Esophagus (tissue), 2 donors: ENCODE data around the gene SLC25A34. TPM values are rescaled to one million over a fixed set of nuclear protein-coding genes. Genes with fewer than 3 reads are reported as not detected.

Experiments used
- H3K27ac ChIP-seq, 2 donors: one replicate each; pipeline ENCODE4 v1.5.1; 2013; ENCODE audit warnings: low read depth in 2 of 2, mild to moderate bottlenecking in 2 of 2, inconsistent platforms in 1 of 2, low read length in 1 of 2, moderate library complexity in 1 of 2
- H3K27me3 ChIP-seq, 2 donors: one replicate each; pipeline ENCODE4 v1.6.1; 2013; ENCODE audit warnings: low read length in 2 of 2, control low read depth in 1 of 2, mild to moderate bottlenecking in 1 of 2; ENCODE audit not compliant: insufficient read depth in 2 of 2, control insufficient read depth in 1 of 2
- H3K36me3 ChIP-seq, 2 donors: one replicate each; pipeline ENCODE4 v1.6.1; 2013; ENCODE audit warnings: low read length in 1 of 2; ENCODE audit not compliant: control insufficient read depth in 2 of 2, insufficient read depth in 2 of 2
- H3K4me1 ChIP-seq, 2 donors: one replicate each; pipeline ENCODE4 v1.6.1; 2013; ENCODE audit warnings: low read length in 1 of 2; ENCODE audit not compliant: control insufficient read depth in 2 of 2, insufficient read depth in 2 of 2
- H3K4me3 ChIP-seq, 2 donors: one replicate each; pipeline ENCODE4 v1.5.1; 2013; ENCODE audit warnings: low read length in 2 of 2, mild to moderate bottlenecking in 2 of 2, low read depth in 1 of 2, moderate library complexity in 1 of 2
- H3K9me3 ChIP-seq, 2 donors: one replicate each; pipeline ENCODE4 v1.6.1; 2013; ENCODE audit warnings: mild to moderate bottlenecking in 2 of 2, low read depth in 1 of 2, low read length in 1 of 2, moderate library complexity in 1 of 2; ENCODE audit not compliant: control insufficient read depth in 2 of 2, insufficient read depth in 1 of 2
- WGBS, 2 donors: extraction: QIAGEN DNeasy Blood & Tissue Kit; methylation state at CpG; one replicate each; pipeline ENCODE4 v1.1.7; 2013; 5-methylcytosine and 5-hydroxymethylcytosine counted together
- polyA plus RNA-seq, 2 donors: library from polyadenylated mRNA; stranded (reverse); fragments of 200-250 nt; gene quantifications; one replicate each; pipeline ENCODE4 v1.2.3, GENCODE V29; 2013
- donor health status: healthy with polysubstance abuse.
- donor health status: Bipolar disorder and iron deficiency.

The SLC25A34 gene
- polyA plus RNA-seq, 2 donors, result 0.46 to 2.7 TPM

DNA sequence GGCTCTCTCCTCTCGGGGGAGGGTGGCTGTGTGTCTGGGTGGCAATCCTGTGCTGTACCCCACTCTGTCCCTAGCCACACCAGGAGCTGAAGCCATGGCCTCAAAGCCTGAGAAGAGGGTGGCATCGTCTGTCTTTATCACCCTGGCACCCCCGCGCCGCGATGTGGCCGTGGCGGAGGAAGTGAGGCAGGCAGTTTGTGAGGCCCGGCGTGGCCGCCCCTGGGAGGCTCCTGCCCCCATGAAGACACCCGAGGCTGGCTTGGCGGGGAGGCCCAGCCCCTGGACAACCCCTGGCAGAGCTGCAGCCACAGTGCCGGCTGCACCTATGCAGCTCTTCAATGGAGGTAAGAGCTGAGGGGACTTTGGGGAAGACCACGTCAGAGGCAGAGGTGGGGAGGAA is 28.8 kb downstream of the SLC25A34 start:
- H3K36me3 ChIP-seq, result peaks cover 0 to 4% of the 10 kb centered on the region in 2 donors
- H3K4me3 ChIP-seq, result no peak overlapping the region
- no peaks in the 10 kb centered on the region for H3K27me3 ChIP-seq
- H3K4me1 ChIP-seq, result peaks cover 12 to 18% of the 10 kb centered on the region in 2 donors
- H3K9me3 ChIP-seq, result no peaks in the 10 kb centered on the region
- WGBS, 2 donors, result 81 to 85% methylated on average over 15 of the region's 15 CpGs
- H3K27ac ChIP-seq, result peak overlapping the region; percentile 62 to 80

GRCh38 chr1:15765495-15766194 is 29.6 kb downstream of the SLC25A34 start:
- Histone ChIP-seq H3K36me3 (peaks cover 0 to 8% of the 10 kb centered on the region in 2 donors), H3K4me1 (peaks cover 12 to 18% of the 10 kb centered on the region in 2 donors), H3K9me3 (no peaks in the 10 kb centered on the region), H3K27ac (peak overlapping the region; percentile 73 to 90), H3K27me3 (no peaks in the 10 kb centered on the region), H3K4me3 (no peak overlapping the region)
- WGBS, 2 donors, result 55 to 60% methylated on average over 20 of the region's 20 CpGs

DNA sequence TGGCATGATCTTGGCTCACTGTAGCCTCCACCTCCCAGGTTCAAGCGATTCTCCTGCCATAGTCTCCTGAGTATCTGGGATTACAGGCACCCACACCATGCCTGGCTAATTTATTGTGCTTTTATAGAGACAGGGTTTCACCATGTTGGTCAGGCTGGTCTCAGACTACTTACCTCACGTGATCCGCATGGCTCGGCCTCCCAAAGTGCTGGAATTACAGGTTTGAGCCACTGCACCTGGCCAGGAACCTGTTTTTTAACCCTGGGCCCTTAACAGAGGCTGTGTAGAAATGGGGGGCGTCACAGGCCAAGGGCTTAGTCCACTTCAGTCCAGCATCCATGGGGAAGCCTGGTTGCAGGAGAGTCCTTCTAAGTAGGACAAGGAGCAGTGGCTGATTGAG is 31.9 kb downstream of the SLC25A34 start:
- Histone ChIP-seq H3K4me3 (no peak overlapping the region), H3K4me1 (peaks cover 9 to 18% of the 10 kb centered on the region in 2 donors), H3K27ac (peak overlapping the region in 1 of 2 donors; percentile 16), H3K27me3 (no peaks in the 10 kb centered on the region), H3K36me3 (peaks cover 4 to 15% of the 10 kb centered on the region in 2 donors), H3K9me3 (no peaks in the 10 kb centered on the region)
- 77 to 78% methylated on average over 5 of the region's 5 CpGs for WGBS, 2 donors

- WGBS, 2 donors, result 95 to 97% methylated on average over 7 of the region's 7 CpGs
- H3K27ac ChIP-seq, result peak overlapping the region in 1 of 2 donors; percentile 16
- H3K36me3 ChIP-seq, result peaks cover 4 to 15% of the 10 kb centered on the region in 2 donors
- H3K9me3 ChIP-seq, result no peaks in the 10 kb centered on the region
- H3K4me1 ChIP-seq, result peaks cover 9 to 18% of the 10 kb centered on the region in 2 donors
- H3K27me3 ChIP-seq, result no peaks in the 10 kb centered on the region
- no peak overlapping the region for H3K4me3 ChIP-seq
Observed at GRCh38 chr1:15768388-15768787, 32.3 kb downstream of the SLC25A34 start.

DNA sequence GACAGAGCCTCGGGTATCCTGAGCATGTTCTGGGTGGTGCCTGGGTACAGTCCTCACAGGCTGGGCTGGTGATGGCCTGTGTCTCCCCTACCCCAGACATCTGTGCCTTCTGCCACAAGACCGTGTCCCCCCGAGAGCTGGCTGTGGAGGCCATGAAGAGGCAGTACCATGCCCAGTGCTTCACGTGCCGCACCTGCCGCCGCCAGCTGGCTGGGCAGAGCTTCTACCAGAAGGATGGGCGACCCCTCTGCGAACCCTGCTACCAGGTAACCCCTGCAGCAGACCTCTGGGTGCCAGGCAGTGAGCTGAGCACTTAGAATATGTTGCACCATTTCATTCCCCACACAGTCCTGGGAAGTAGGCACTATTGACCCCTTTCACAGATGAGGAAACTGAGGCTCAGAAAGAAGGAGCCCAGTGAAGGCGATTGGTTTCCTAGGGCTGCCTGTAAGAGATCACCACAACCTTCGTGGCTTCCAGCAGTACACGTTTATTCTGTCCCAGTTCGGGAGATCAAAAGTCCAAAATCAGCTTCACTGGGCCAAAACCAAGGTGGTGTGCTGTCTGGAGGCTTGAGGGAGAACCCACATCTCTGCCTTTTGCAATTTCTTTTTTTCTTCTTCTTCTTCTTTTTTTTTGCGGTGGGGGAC is 34.4 kb downstream of the SLC25A34 start:
- H3K4me3 ChIP-seq, result no peak overlapping the region
- H3K36me3 ChIP-seq, result peaks cover 12 to 17% of the 10 kb centered on the region in 2 donors
- H3K27ac ChIP-seq, result no peak overlapping the region
- 92 to 93% methylated on average over 14 of the region's 14 CpGs for WGBS, 2 donors
- no peaks in the 10 kb centered on the region for H3K9me3 ChIP-seq
- no peaks in the 10 kb centered on the region for H3K27me3 ChIP-seq
- H3K4me1 ChIP-seq, result peaks cover 0 to 6% of the 10 kb centered on the region in 2 donors

DNA sequence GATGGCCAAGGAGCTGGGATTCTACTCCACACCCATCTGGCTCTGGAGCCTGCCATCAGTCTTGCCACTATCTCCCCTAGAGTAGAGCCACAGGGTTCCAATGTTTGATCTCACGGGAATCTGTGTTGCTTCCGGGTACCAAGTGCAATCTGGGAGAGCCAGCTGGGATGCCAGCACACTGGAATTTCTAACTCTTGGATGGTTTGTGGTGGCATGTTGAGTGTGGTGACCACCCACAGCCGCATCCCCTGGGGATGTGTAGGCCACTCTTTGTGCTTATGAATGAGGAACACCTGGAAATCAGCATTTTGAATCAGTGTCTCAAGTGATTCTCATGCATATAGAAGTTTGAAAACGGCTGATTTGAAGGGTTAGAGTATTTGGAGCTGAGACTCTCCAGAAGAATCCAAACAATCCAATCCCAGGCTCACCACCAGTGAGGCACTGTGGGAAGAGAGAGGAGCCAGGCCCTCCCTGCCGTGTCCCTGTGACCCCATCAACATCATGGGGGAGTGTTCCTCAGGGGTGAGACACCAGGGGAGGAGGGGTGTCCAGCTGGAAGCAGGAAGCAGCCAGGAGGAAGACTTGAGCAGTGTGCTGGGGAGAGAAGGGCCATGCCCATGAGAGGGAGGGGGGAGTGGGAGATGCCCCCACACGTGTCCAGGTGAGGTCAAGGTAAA is 35.9 kb downstream of the SLC25A34 start:
- Histone ChIP-seq H3K4me1 (no peaks in the 10 kb centered on the region), H3K27me3 (no peaks in the 10 kb centered on the region), H3K9me3 (no peaks in the 10 kb centered on the region), H3K27ac (no peak overlapping the region), H3K36me3 (peaks cover 12 to 19% of the 10 kb centered on the region in 2 donors), H3K4me3 (no peak overlapping the region)
- 78 to 82% methylated on average over 6 of the region's 6 CpGs for WGBS, 2 donors

- Histone ChIP-seq H3K4me1 (no peaks in the 10 kb centered on the region), H3K4me3 (no peak overlapping the region), H3K9me3 (no peaks in the 10 kb centered on the region), H3K27ac (no peak overlapping the region), H3K36me3 (peaks cover 12 to 15% of the 10 kb centered on the region in 2 donors), H3K27me3 (no peaks in the 10 kb centered on the region)
- 76 to 78% methylated on average over 2 of the region's 2 CpGs for WGBS, 2 donors
Observed at GRCh38 chr1:15775706-15776105, 39.6 kb downstream of the SLC25A34 start.

DNA sequence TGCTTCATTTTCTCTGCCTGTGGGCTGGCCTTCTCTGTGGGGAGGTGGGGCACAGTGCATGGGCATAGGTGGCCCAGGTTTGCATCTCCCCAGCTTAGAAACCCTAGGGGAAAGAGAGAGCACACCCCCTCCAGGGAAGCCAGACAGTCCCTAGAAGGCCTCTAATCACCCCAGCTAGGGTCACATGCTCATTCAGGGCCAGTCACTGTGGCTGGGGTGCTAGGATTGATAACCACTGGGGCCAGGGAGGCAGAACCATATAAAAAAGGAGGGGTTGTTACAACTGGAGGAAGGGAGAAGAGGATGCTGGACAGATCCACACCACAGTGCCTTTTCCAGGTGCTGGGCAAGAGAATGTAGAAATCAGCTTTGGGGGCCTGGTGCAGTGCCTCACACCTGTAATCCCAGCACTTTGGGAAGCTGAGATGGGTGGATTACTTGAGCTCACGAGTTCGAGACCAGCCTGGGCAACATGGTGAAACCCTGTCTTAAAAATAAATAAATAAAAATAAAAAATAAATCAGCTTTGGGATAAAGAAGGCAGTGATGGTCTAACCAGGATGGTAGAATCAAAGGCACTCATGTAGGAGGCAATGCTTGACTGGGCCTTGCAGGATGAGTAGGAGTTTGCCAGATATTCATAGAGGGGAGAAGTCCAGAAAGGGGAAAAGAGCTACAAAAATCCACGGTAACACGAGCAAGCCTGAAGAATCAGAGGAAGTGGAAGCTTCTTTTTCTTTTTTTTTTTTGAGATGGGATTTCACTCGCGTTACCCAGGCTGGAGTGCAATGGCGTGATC is 42.0 kb downstream of the SLC25A34 start:
- H3K27me3 ChIP-seq, result no peaks in the 10 kb centered on the region
- H3K27ac ChIP-seq, result no peak overlapping the region
- peaks cover 0 to 3% of the 10 kb centered on the region in 2 donors for H3K4me1 ChIP-seq
- H3K36me3 ChIP-seq, result peaks cover 8 to 9% of the 10 kb centered on the region in 2 donors
- no peaks in the 10 kb centered on the region for H3K9me3 ChIP-seq
- H3K4me3 ChIP-seq, result no peak overlapping the region
- WGBS, 2 donors, result 92 to 96% methylated on average over 7 of the region's 7 CpGs

- Histone ChIP-seq H3K27ac (no peak overlapping the region), H3K4me1 (peaks cover 0 to 8% of the 10 kb centered on the region in 2 donors), H3K27me3 (no peaks in the 10 kb centered on the region), H3K36me3 (peaks cover 0 to 4% of the 10 kb centered on the region in 2 donors), H3K9me3 (no peaks in the 10 kb centered on the region), H3K4me3 (no peak overlapping the region)
- WGBS, 2 donors, result 92 to 93% methylated on average over 8 of the region's 8 CpGs
Observed at GRCh38 chr1:15785683-15786082, 49.6 kb downstream of the SLC25A34 start.
